GM04503 (cell line): ENCODE results near the gene ZNF638.

Source experiments
- DNase-seq: peaks from one replicate; pipeline ENCODE4 v3.0.0-alpha.2; 2012; ENCODE audit warnings: low read depth

ZNF638 gene

DNA sequence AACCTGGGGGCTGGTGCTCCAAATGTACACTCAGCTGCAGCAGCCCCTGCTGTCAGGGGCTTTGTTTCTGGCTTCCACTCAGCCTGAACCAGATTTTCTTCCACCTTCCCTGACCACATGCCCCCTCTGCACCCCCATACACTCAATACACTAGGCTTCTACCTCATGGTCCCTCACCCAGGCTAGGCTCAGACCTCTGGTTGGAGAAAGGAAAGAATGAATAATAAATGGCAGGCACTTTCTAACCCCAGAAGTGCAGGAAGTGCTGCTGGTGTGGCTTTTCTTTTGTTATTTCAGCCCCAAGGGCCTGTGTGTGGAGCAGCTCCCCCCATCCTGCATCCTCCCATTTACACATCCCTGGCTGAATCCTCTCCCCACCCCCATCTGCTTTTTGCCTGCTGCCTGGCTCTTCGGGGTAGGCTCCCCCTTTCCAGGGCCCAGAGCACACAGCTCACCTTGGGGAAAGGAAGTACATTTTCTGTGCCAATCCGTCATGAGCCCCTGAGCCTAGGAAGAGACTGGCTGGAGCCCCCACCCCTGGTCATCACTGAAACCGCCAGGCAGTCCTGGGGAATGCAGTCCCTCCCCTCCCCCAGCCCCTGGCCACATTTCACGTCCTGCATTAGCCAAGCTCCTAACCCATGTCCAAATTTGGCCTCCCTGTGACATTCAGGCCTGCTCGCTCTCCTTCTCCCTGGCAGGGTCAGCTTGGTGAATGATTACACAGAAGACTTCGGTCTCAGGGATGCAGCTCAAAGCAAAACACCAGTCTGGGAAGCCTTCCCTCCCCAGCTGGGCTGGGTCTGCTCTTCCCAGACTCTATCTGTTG is 124.4 kb downstream of the ZNF638 start:
- no peak for DNase-seq

DNA sequence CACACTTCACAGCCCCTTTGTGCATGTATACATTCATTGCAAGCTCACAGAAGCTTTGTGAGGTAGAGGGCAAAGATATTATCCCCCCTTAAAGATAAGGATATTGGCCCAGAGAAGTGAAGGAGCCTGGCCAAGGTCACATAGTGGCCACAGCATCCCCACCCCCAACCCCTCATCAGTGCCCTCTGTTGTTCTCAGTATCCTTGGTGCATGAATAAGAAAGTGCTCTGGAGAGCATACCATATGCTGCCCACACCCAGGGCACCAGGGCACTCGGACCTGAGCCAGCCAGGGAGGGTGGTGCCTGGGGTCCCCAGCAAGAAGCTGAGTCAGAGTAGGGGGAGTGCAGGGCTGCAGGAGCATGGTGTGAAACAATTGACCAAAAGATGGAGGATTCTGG is 125.0 kb downstream of the ZNF638 start:
- DNase-seq: no peak

DNA sequence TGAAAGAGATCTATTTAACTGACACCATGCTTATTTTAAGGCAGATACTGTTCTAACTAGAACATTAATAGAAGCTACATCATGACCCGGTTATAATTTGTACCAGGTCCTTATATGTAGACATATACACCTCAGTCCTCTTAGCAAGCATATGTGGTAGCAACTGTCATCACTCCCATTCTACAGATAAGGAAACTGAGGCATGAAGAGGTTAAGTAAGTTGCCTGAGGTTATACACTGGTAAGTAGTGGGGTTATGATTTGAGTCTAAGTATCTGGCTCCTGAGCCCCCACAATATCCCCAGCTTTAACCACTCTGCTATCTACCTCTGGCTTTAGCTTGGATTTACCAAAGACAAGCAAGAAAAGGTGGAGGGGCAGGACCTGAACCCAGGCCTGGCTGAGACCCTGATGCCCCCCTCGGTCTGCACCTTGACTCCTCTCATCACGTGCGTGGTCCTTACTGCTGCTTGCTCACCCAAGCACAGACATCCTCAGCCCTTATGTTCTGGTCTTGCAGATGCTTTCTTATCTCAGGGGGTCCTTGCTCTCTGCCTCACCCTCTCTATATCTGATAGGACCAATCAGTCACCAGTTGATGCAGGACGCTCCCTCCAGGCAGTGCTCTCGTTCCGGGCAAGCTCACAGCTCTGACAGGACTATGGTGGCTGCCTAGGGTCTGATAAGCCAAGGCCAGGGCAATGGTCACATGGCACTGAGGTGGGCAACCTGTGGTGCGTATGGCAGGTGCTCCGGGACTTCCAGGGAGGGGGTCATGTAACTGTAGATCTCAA is 125.7 kb downstream of the ZNF638 start:
- no peak for DNase-seq

DNA sequence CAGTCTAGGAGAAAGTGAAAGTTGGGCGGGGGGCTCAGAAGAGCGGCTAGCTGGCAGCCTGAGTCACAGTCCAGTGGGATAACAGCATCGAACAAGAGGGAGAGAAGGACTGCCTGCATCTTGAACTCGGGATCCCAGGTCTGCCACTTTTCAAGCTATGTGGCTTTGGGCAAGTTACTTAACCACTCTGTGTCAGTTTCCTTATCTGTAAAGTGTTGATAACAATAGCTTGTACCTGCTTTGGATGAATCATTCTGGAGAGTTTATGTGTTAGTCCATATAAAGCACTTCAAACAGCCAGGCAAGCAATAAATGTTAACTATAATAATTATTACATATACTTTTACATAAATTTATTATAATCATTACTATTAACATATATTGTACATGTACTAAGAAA is 126.3 kb downstream of the ZNF638 start:
- no peak for DNase-seq

DNA sequence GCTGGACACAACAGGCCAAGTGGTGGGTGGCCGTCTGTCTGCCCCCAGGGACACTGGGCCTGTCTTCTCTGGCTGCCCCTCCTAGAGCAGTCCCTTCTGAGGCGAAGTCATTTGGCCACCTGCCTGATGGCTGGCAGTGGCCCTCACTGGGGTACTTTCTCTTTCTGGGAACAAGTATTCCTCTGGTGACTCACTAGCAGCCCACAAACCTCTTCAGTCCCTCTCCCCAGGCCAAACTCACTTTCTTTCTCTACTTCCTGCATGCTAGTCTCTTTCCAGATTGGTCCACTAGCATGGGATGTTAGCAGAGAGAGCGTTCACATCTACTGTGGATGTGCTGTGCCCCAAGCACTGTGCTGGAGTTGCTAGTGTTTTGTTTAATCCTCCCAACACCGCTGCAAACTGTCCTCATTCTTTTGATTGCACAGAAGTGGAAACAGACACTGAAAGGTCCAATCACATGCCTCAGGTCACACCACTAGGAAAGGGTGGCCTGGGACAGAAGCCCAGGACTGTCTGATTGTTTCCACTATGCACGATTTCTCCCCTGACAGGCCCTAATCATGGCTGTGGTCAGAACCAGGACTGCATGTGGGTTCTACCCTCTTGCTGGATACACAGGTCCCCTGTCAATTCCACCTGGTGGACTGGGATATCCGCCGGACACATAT is 127.0 kb downstream of the ZNF638 start:
- DNase-seq: no peak

DNA sequence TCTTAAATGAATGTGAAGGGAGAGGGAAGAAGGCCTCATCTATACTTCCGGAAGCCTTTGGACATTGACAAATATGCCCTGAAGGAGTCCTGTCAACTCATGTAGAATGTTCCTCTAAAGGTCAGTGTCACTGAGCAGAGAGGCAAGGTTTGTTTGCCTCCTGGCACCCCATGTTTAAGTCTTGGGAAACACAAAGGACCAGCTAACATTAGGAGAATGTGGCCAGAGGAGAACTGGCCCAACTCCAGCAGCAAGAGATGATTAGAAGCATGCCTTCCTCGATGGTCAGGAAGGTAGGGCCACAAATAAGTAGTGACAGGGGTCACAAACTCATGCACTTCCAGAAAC is 127.5 kb downstream of the ZNF638 start:
- no peak for DNase-seq

DNA sequence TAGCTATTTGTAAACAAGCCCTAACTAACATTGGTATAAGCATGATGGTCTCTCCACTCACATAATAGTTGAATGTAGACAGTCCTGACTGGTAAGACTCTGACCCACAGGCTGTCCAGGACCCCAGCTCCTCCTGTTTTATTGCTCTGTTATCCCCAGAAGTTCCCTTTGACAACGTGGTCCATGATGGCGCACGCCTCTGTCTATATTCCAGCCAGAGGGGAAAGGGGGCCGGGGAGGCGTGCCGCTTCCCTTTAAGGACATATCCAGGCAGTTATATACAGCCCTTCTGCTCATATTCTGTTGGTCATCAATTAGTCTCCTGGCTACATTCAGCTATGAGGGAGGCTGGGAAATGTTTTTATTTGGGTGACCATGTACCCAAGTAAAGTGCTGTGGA is 128.5 kb downstream of the ZNF638 start:
- DNase-seq: no peak

DNA sequence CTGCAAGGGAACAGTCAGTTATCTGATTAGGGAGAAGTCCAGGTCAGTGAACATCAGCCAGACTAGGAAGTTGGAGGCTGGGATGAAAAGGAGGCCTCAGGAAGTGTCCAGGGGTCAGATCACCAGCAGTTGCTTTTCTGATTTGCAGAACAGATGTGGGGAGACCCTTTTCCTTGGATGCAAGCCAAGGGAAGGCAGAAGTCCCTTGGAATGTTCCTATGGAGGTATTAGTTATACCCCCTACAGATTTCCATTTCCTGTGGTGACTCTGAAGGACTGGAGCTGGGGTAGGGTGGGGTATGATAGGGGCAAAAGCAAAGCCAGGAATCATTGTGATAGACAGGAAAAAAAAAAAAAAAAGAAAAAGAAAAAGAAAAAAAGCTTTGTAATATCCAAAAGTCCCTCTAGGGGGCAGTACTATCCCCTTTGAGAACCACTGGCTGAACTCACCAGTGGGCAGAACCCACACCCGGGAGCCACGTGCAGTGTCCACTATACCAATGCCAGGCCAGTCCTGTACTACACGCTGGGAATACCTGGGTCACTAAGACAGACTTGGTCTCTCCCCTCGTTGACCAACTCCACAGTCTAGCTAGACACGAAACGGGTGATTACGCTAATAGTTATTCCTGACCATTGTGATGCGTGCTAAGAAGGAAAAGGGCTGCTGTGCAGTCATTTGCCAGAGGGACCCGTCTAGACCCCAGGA is 129.2 kb downstream of the ZNF638 start:
- no peak for DNase-seq

DNA sequence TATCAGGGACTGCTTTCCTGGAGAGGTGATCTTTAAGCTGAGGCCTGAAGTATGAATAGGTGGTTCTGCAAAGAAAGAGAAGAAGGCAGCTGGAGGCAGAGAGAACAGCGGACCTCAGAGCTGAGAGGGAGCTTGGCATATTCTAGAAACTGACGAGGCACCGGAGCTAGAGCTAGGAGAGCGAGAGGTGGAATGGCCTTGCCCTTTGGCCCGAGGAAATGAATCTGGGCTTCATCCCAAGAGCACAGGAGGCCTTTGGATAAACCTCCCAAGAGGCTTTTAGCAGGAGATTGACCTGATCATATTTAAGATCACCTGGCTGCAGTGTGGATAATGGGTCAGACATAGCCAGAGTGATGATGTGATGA is 129.7 kb downstream of the ZNF638 start:
- DNase-seq: no peak

DNA sequence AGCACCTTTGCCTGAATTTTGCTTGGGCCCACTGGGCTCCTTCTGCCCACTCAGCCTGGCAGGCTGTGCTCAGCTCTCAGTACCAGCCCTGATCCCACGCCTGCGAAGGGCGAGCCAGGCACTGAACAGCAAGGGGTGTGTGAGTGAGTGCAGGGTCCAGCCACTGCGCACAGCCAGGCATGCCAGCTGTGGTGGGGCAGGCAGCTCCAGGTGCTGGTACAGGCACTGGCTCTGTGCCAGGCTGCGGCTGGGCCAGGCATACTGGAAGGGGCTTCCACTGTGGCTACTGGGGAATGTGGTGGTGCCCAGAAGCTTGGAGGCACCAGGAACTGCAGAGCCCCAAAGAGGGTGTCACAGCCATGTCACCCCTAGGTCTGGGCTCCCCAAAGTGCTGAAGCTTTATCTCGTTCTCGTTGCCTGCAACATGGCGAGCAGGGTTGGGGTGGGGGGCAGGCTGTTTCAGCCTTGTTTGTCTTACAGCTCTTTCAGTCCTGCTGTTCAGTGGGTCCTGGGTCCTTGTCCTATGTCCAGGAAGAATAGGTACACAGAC is 130.5 kb downstream of the ZNF638 start:
- DNase-seq: no peak

DNA sequence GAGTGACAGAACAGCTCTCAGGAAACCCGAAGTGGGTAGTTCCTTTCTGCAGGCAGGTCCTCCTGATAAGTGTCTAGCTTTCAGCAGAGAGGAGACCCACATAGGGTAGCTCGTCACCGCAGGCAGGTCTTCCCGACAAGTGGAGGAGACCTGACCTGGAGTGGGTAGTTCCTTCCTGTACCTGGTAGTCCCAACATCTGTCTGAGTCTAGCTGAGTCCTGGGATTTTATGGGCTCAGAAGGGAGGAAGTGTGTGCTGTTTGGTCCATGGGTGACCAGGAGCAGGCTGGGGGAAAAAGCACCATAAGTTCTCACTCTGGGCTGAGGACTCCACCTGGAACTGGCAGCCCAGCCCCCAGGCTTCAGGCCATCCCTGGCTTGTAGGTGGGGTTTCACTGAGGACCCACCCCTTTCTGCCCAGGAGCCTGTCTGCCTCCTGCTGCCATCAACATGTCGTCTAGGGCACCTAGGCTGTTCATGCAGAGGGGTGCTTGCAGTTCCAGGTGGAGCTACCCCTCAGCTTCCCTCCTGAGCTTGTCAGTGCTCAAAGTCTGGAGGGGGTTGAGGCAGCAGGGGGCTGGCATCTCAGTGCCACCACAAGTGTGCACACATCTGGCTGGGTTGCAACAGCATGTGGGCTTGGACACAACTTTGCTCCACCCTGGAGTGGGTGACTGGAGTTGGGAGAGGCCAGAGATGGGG is 131.2 kb downstream of the ZNF638 start:
- no peak for DNase-seq

DNA sequence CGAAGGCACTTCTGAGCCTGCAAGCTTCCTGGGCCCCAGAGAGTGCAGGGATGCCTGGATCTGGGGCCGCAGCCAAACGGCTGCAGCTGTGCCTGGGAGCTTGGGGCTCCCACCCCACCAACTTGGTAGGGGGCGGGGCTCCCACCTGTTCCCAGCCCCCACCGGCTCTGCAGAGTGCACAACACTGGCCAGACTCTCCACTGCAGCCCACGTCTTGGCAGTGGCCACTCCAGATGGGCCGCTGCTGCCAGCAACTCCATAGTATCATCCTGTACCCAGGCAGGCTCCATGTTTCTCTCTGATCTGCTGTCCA is 131.7 kb downstream of the ZNF638 start:
- DNase-seq: no peak

DNA sequence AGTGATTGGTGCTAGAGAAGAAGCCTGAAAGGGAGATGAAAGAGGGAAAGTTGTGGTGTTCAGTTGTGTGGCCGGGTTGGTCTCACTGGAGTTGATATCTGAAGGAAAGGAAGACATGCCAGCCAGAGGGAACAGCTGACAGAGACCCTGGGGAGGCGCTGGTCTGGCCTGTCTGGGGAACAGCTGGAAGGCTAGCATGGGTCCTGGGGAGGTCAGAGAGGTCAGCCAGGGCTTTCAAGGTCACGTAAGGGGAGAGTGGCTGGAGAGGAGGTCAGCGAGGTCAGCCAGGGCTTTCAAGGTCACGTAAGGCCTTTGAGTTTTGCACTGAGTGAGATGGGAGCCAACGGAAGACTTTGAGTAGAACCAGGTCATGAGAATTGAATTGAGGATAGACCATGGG is 132.8 kb downstream of the ZNF638 start:
- DNase-seq: no peak

DNA sequence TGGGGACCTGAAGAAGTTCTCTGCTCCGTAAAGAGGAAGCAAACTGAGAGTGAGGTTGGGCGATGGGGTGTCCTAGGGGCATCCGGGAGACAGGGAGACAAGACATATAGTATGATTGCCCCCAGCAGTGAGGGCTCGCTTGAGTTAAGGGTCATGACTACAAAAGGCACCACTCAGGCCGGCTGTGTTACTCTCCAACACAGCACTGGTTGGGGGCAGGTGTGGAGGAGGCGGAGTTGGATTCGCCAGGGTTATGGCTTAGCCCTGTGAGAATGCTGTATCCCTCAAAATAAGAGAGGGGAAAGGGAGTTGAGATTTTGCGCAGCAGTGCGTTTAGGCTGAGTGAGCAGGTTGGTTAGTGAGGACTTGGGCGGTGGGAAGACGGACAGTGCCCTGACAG is 133.8 kb downstream of the ZNF638 start:
- DNase-seq: no peak

DNA sequence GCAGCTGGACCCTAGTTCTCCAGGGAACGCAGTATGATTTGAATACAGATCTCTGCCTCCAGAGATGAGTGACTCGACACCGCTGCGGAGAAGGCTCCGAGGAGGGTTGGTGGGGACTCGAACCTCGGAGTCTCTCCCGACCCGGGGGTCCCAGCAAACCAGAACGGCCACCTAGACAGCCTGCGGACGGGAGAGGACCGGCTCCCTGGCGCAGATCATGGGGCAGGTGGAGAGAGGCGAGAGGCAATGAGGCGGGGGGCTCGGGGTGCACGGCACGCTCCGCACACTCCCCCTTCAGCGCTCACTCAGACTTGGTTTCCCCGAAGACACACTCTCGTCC is 134.3 kb downstream of the ZNF638 start:
- no peak for DNase-seq

DNA sequence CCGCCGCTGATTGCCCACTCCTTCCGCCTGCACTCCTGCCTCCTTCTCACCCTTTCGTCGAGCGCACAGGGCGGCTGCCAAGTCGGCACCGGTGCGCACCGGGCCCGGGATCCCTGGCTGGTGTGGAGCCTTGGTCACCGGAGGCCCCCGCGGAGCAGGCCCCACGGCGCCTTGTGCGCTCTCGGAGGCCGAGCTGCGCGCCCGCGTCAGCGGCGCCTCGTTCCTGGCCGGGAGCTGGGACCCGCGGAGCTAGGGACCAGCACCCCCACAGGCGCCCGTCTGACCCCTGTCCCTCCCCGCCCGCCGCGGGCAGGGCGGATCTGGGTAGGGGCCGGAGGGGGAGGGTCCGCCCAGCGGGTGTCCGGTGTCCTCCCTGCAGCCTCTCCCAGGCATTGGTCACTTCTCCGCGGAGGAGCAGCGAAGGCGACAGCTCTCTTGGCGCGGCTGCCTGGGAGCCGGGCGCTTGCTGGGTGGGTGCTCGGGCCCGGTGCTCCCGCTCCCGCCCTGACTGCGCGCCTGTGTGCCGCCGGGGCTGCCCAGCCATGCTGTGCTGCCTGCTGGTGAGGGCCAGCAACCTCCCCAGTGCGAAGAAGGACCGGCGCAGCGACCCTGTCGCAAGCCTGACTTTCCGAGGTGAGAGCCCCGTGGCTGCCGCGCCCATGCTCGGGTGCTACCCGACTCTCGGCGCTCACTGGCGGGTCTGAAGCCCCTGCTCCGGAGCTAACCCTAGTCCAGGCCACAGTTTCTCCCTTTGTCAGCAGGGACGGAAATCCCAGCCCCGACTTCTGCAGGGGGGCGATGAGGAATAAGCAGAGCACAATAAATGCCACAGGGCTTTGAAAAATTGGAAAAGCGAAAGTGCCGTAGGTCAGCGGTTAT is 135.0 kb downstream of the ZNF638 start:
- no peak for DNase-seq

DNA sequence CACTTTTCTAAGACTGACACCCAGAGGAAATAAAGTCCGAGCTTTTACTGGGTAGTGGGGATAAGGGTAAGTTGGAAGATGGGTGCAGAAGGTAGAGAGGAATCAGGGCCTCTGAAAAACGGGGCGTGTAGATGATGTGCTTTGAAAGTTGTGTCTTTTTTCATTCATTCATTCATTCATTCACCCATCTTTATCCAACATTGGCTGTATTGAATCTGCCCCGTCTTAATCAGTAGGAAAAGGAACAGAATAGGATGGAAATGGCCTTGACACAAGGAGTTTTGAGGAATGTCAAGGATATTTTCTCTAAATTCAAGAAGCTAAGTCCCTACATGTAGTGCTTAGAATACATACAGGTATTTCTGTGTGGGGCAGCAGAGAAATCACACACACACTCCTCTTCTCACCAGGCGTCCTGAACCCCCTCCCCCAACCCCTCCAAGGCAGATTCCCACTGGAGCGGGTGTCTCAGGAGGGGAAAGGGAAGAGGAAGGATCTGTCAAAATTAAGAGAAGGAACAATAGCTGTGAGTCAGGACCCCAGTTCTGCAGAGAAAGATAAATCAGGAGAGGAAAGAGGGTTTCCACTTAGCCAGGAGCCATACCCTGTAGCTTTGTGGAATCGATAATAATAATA is 135.7 kb downstream of the ZNF638 start:
- no peak for DNase-seq

DNA sequence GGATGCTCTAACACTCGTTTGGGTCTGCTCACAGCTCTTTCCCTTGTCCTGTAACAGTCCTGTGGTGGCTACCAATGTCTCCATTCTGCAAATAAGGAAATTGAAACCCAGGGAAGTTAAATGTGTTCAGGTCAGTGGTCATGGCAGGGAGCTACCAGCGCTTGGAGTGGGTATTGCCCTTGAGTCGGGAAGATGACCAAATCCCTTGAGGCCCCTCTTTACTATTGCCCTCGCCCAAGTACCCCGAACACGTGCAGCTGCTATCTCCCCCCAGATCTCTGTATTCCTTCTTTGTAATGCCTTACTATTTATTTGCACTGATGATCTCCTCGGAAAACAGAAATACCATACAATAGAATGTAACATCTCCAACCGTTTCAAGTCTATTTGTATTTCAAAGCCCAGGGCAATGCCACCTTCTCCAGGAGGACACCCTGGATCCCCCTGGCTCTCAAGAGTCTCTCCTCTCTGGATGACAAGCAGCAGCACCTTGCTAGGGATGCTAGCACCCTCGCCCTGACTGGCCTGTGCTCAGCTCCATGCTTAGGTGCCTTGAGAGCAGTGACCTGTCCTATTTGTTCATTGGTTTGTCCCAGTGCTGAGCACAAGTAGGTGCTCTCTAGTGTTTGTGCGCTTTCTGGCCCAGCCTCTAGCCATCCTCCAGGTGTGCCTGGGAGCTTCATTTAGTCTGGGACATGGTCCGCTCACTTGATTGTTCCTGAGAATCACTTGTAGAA is 136.9 kb downstream of the ZNF638 start:
- DNase-seq: no peak
